GM21528 (cell line): ENCODE measurements around the gene SYTL5.
"Not testable (repeated sequence)": the region's sequence is repeated elsewhere in the genome, so short reads cannot be mapped to it uniquely, and the experiment has no call there.

Experiments
- ATAC-seq: cut with Tn5 transposase; IDR thresholded peaks from one replicate; pipeline ENCODE4 v1.9.1; 2021; ENCODE audit warnings: mild to moderate bottlenecking, moderate library complexity; ENCODE audit not compliant: unreplicated experiment, low FRiP score

SYTL5 gene

GRCh38 chrX:38006291-38006690 is at the start of gene SYTL5:
Gene SYTL5 (plus strand): TSS chrX:38006553. CDS start chrX:38033890, 27,337 bp downstream.
- no peak for ATAC-seq

GRCh38 chrX:37958525-37959211 is 47.7 kb upstream of the SYTL5 start:
- no peak for ATAC-seq

GRCh38 chrX:37959212-37960021 is 46.9 kb upstream of the SYTL5 start:
- no peak for ATAC-seq

- ATAC-seq, result no peak
Observed at GRCh38 chrX:37961118-37961517, 45.2 kb upstream of the SYTL5 start.

GRCh38 chrX:37967714-37968113 is 38.6 kb upstream of the SYTL5 start:
- no peak for ATAC-seq

GRCh38 chrX:37975421-37975820 is 30.9 kb upstream of the SYTL5 start:
- no peak for ATAC-seq

GRCh38 chrX:37976153-37976552 is 30.2 kb upstream of the SYTL5 start:
- no peak for ATAC-seq

GRCh38 chrX:37984880-37985279 is 21.5 kb upstream of the SYTL5 start:
- ATAC-seq, result no peak

- no peak for ATAC-seq
Observed at GRCh38 chrX:37986893-37987292, 19.5 kb upstream of the SYTL5 start.

- ATAC-seq, result no peak
Observed at GRCh38 chrX:37989304-37989703, 17.0 kb upstream of the SYTL5 start.

GRCh38 chrX:37991303-37991702 is 15.1 kb upstream of the SYTL5 start:
- not testable (repeated sequence) for ATAC-seq

- no peak for ATAC-seq
Observed at GRCh38 chrX:37993176-37993575, 13.2 kb upstream of the SYTL5 start.

GRCh38 chrX:37993837-37994619 is 12.3 kb upstream of the SYTL5 start:
- no peak for ATAC-seq

GRCh38 chrX:37995428-37995827 is 10.9 kb upstream of the SYTL5 start:
- no peak for ATAC-seq

- no peak for ATAC-seq
Observed at GRCh38 chrX:37997096-37997495, 9.3 kb upstream of the SYTL5 start.

GRCh38 chrX:37998586-37999262 is 7.6 kb upstream of the SYTL5 start:
- ATAC-seq, result no peak

- no peak for ATAC-seq
Observed at GRCh38 chrX:38000706-38001105, 5.6 kb upstream of the SYTL5 start.

GRCh38 chrX:38004046-38004445 is 2.3 kb upstream of the SYTL5 start:
- ATAC-seq, result no peak

- no peak for ATAC-seq
Observed at GRCh38 chrX:38006778-38007177, 425 bp downstream of the SYTL5 start.

- ATAC-seq, result no peak
Observed at GRCh38 chrX:38008658-38009057, 2.3 kb downstream of the SYTL5 start.

GRCh38 chrX:38009641-38010040 is 3.3 kb downstream of the SYTL5 start:
- ATAC-seq, result no peak
